NCI-H1417 treated with DMSO at 0.1 percent for 48 hours (cell line): ENCODE data around the gene LRRC8D.
"Not testable (repeated sequence)": the region's sequence is repeated elsewhere in the genome, so short reads cannot be mapped to it uniquely, and the experiment has no call there.

ENCODE experiments used
- DNase-seq: peaks from one replicate; lab custom pipeline; 2025; lab: John Stamatoyannopoulos, UW

Gene LRRC8D

GRCh38 chr1:89913353-89914095 lies 92.7 kb downstream of the LRRC8D start:
- DNase-seq: no peak

DNA sequence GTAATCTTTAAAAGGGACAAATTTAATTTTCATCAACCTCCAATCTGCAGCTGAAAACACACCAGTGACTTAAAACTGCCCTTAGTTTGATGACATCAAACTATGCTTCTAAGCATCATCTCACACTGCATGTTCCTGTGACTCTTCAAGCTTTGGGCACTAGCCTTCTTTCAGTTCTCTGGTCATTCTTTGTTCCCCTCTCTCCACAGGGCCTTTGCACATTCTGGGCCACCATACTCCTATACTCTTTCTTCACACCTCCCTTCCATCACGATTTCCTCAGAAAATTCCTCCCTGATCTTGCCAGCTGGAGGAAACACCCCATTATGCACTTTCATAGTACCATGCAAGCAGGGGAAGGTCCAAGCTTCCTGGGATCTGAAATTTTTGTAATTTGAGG lies 96.5 kb downstream of the LRRC8D start:
- DNase-seq: no peak

- no peak for DNase-seq
Measured at GRCh38 chr1:89918127-89918793, 97.4 kb downstream of the LRRC8D start.

GRCh38 chr1:89918794-89919155 lies 97.9 kb downstream of the LRRC8D start:
- DNase-seq: no peak

GRCh38 chr1:89919174-89919573 lies 98.3 kb downstream of the LRRC8D start:
- DNase-seq: no peak

GRCh38 chr1:89922911-89923310 lies 102.1 kb downstream of the LRRC8D start:
- no peak for DNase-seq

- no peak for DNase-seq
Measured at GRCh38 chr1:89923517-89923916, 102.7 kb downstream of the LRRC8D start.

DNA sequence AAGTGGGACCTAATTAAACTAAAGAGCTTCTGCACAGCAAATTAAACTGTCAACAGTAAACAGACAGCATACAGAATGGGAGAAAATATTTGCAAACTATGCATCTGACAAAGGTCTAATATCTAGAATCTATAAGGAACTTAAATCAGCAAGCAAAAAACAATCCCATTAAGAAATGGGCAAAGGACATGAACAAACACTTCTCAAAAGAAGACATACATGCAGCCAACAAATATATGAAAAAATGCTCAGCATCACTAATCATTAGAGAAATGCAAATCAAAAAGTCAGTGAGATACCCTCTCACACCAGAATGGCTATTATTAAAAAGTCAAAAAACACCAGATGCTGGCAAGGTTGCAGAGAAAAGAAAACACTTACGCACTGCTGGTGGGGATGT lies 103.2 kb downstream of the LRRC8D start:
- not testable (repeated sequence) for DNase-seq

- no peak for DNase-seq
Measured at GRCh38 chr1:89927049-89927448, 106.2 kb downstream of the LRRC8D start.

DNA sequence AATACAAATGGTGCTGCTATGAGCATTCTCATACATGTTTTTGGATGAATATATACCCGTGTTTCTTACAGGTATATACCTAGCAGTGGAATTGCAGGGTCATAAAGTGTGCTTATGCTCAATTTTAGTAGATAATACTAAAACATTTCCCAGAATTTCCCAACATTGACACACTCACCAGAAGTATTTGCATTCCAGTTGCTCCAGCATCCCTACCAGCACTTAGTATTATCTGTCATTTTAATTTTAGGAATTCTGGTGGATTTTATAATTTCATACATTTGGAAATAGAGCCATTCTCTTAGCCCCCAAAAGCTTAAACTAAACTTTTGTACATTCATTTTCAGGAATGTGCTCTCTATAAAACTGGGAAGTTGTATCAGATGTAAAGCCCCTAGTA lies 106.6 kb downstream of the LRRC8D start:
- DNase-seq: no peak

GRCh38 chr1:89928506-89928905 lies 107.7 kb downstream of the LRRC8D start:
- DNase-seq: no peak

DNA sequence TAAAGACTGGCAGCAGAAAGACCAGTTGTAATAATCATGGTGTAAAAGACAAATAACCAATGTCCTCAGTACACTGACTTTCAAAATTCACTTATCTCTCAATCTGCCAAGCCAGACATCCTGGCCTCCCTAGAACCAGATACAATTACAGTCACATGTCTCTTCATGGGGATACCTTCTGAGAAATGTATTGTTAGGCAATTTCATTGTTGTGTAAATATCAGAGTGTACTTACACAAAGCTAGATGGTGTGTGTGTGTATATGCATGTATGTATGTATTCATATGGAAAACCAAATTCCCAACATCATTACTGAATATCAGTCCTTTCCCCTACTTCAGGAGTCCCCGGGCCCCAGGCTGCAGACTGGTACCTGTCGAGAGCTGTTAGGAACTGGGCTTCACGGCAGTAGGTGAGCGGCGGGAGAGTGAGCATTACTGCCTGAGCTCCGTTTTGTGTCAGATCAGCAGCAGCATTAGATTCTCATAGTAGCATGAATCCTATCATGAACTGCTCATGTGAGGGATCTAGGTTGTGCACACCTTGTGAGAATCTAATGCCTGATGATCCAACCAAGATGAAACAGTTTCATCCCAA lies 108.7 kb downstream of the LRRC8D start:
- no peak for DNase-seq

- DNase-seq: no peak
Measured at GRCh38 chr1:89930579-89930978, 109.7 kb downstream of the LRRC8D start.

GRCh38 chr1:89931964-89932363 lies 111.1 kb downstream of the LRRC8D start:
- DNase-seq: no peak

- DNase-seq: no peak
Measured at GRCh38 chr1:89932598-89933364, 111.9 kb downstream of the LRRC8D start.

GRCh38 chr1:89934461-89934860 lies 113.6 kb downstream of the LRRC8D start:
- DNase-seq: no peak

DNA sequence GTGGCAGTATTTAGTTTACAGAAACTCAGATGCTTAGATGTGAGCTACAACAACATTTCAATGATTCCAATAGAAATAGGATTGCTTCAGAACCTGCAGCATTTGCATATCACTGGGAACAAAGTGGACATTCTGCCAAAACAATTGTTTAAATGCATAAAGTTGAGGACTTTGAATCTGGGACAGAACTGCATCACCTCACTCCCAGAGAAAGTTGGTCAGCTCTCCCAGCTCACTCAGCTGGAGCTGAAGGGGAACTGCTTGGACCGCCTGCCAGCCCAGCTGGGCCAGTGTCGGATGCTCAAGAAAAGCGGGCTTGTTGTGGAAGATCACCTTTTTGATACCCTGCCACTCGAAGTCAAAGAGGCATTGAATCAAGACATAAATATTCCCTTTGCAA lies 114.4 kb downstream of the LRRC8D start:
- no peak for DNase-seq

DNA sequence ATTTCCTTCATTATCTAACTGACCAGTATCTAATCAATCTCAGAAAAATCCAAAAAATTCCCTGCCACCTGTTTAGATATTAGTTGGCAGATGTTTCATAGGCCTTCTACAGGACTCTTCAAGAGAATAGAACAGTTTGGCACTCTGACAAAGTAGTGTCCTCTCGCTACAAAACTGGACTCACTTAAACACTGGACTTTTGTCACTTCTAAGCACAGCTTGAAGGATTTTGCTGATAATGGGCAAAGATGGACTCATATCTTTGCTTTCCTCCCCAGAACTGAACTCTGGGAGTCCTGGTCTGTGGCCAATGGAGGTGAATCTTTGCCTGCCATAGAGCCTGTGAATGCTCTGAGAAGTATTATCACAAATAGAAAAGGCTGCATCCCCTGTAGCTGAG lies 115.9 kb downstream of the LRRC8D start:
- no peak for DNase-seq

DNA sequence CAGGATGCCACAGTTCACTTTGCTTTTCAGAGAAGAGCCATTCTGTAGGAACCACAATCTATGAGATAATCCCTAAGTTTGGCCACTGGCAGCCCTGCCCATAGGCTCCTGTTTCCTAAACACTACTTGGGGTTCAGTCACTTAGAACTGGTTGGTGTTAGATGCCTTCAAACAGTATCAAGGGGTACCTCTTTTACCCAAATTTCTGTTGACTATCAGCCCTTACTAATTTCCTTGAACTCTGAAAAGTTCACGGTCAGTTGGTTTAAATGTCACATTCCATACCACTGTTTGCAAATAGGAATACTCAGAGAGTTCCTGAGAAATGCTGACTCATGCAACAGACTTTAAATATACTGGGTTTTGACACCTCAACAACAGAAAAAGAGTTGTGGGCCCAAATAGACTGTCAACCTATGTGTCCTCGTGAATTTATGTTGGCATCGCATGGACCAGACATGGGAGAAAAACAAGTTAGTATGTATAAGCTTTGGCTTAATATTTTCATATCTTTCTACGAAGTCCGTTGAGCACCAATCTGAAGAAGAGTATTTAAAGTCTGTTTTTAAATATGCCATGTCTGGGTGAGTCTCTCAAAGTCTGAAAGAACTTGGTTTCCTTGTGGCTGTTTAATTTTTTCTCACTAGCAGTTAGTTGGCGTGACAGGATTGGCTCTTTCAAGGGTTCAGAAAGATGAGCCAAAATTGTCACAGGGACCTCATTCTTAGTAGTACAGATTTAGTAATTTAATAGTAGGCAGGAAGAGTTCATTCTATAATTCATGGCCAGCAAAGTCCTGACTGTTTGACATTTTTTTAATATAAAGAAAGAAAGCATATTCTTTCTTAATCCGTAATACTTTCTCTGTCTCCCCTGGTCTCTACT lies 117.6 kb downstream of the LRRC8D start:
- no peak for DNase-seq

- no peak for DNase-seq
Measured at GRCh38 chr1:89939059-89939570, 118.3 kb downstream of the LRRC8D start.

DNA sequence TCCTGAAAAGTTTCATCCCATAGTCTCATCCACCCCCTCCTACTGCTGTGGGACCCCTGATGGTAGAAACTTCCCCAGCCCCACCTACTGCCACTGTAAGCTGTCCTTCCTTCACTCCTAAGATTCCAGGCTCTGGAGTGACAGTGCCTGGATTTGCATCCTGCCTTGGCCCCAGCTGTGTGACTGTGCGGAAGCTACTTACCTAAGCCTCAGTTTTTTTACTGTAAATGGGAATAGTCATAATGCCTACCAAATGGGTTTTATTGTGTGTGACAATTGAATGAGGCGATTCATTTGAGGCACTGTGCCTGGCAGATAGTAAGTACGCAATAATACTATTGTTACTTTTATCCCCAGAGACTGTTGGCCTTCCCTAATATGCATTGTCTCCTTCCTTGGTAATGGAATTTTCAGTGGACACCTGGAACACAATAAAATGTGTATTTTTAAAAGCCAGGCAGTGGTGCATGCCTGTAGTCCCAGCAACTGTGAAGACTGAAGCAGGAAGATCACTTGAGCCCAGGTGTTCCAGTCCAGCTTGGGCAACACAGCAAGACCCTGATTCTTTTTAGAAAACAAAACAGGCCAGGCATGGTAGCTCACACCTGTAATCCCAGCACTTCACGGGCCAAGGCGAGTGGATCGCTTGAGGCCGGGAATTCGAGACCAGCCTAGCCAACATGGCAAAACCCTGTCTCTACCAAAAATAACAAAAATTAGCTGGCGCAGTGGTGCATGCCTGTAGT lies 119.0 kb downstream of the LRRC8D start:
- no peak for DNase-seq
